Keratinocyte (primary cell): ENCODE data around the gene PDCD7. TPM values are rescaled to one million over a fixed set of nuclear protein-coding genes. Genes with fewer than 3 reads are reported as not detected.

Source experiments
- DNase-seq: peaks from one replicate; pipeline ENCODE4 v3.0.0-alpha.2; 2011; ENCODE audit warnings: low read depth, missing footprints, low spot score
- FAIRE-seq: peaks from 2 replicates; lab custom pipeline; 2011; peaks lifted over from hg19 to GRCh38; lab: Jason Lieb, UNC
- H2AFZ ChIP-seq: 2 replicates; pipeline ENCODE4 v1.6.0; 2012; ENCODE audit warnings: low read length, control low read depth, inconsistent platforms; ENCODE audit not compliant: control insufficient read depth
- H3K27ac ChIP-seq: 2 replicates; pipeline ENCODE4 v1.5.1; 2011; ENCODE audit warnings: low read length; ENCODE audit not compliant: control insufficient read depth, insufficient read depth
- H3K27me3 ChIP-seq: 3 replicates; pipeline ENCODE4 v1.6.0; 2011; ENCODE audit warnings: low read length; ENCODE audit not compliant: control insufficient read depth, insufficient read depth; ENCODE audit errors: extremely low read depth
- H3K36me3 ChIP-seq, 2 experiments: 2 replicates in 1 of 2; 3 replicates in 1 of 2; pipeline ENCODE4 v1.5.1; 2011; ENCODE audit warnings: low read length in 2 of 2, mild to moderate bottlenecking in 1 of 2; ENCODE audit not compliant: control insufficient read depth in 2 of 2, insufficient read depth in 2 of 2; ENCODE audit errors: extremely low read depth in 1 of 2
- H3K4me1 ChIP-seq: 3 replicates; pipeline ENCODE4 v1.5.1; 2011; ENCODE audit warnings: low read length; ENCODE audit not compliant: control insufficient read depth, insufficient read depth; ENCODE audit errors: extremely low read depth
- H3K4me2 ChIP-seq: 3 replicates; pipeline ENCODE4 v1.6.0; 2011; ENCODE audit warnings: low read depth, low read length; ENCODE audit not compliant: control insufficient read depth, insufficient read depth; ENCODE audit errors: extremely low read depth
- H3K4me3 ChIP-seq, 3 experiments: fragments of 200-600 bp in 1 of 3; sonication (generic) in 1 of 3; 2 replicates in 2 of 3; 3 replicates in 1 of 3; pipeline ENCODE4 v1.5.1; 2011 to 2016; ENCODE audit warnings: low read length in 3 of 3, mild to moderate bottlenecking in 3 of 3, control low read depth in 2 of 3, inconsistent platforms in 1 of 3, low read depth in 1 of 3, mixed read lengths in 1 of 3, mixed run types in 1 of 3, moderate library complexity in 1 of 3; ENCODE audit not compliant: control insufficient read depth in 2 of 3, insufficient read depth in 2 of 3; ENCODE audit errors: extremely low read depth in 1 of 3
- H3K79me2 ChIP-seq: 2 replicates; pipeline ENCODE4 v1.6.0; 2012; ENCODE audit warnings: low read length; ENCODE audit not compliant: control insufficient read depth, insufficient read depth
- H3K9ac ChIP-seq: 3 replicates; pipeline ENCODE4 v1.6.0; 2011; ENCODE audit warnings: low read length; ENCODE audit not compliant: control insufficient read depth, insufficient read depth; ENCODE audit errors: extremely low read depth
- H3K9me1 ChIP-seq: 3 replicates; pipeline ENCODE4 v1.6.0; 2011; ENCODE audit warnings: low read length; ENCODE audit not compliant: control insufficient read depth, insufficient read depth; ENCODE audit errors: extremely low read depth
- H3K9me3 ChIP-seq: 2 replicates; pipeline ENCODE4 v1.5.1; 2012; ENCODE audit warnings: low read depth, low read length; ENCODE audit not compliant: control insufficient read depth
- H4K20me1 ChIP-seq: 3 replicates; pipeline ENCODE4 v1.6.0; 2011; ENCODE audit warnings: low read length; ENCODE audit not compliant: control insufficient read depth, insufficient read depth; ENCODE audit errors: extremely low read depth
- EZH2 ChIP-seq: IDR thresholded peaks from one replicate; pipeline ENCODE4 v1.6.1; 2012; ENCODE audit warnings: inconsistent platforms, mild to moderate bottlenecking, low read length, moderate library complexity
- dilution Hi-C: fragments of 300-500 bp; cut with MboI; formaldehyde crosslinking; loops from one replicate; pipeline ENCODE4 v1.7.0; 2020; ENCODE audit warnings: low sequenced_read_pairs; ENCODE audit not compliant: extremely low pct_ligation_motif_present
- polyA plus RNA-seq, 5 experiments: library from polyadenylated mRNA; depleted of rRNA in 3 of 5; stranded (reverse) in 3 of 5; stranded (forward) in 1 of 5; unstranded in 1 of 5; fragments of >200 nt; gene quantifications; 1 replicate in 1 of 5; 2 replicates in 3 of 5; 3 replicates in 1 of 5; pipeline versions ENCODE4 v1.2.1 to v1.2.3, GENCODE V29; 2011 to 2012; ENCODE audit warnings: missing spikeins in 2 of 5, low read depth in 1 of 5, low replicate concordance in 1 of 5
- TF ChIP-seq, protein P1 (sequence below), 3 experiments: IDR thresholded peaks in 1 of 3; conservative IDR thresholded peaks in 1 of 3; optimal IDR thresholded peaks in 1 of 3; 2 replicates in 2 of 3; 3 replicates in 1 of 3; pipeline versions ENCODE3 to v1.5.1; 2011; ENCODE audit warnings: low read length in 3 of 3, mild to moderate bottlenecking in 3 of 3, moderate library complexity in 2 of 3, control low read depth in 1 of 3, inconsistent platforms in 1 of 3; ENCODE audit not compliant: insufficient read depth in 2 of 3; ENCODE audit errors: extremely low read depth in 1 of 3

PDCD7 gene
- polyA plus RNA-seq, 1 donor (not counting 4 experiments of a cell fraction or from before 2014, with no cell fraction given) = 17.2 TPM

DNA sequence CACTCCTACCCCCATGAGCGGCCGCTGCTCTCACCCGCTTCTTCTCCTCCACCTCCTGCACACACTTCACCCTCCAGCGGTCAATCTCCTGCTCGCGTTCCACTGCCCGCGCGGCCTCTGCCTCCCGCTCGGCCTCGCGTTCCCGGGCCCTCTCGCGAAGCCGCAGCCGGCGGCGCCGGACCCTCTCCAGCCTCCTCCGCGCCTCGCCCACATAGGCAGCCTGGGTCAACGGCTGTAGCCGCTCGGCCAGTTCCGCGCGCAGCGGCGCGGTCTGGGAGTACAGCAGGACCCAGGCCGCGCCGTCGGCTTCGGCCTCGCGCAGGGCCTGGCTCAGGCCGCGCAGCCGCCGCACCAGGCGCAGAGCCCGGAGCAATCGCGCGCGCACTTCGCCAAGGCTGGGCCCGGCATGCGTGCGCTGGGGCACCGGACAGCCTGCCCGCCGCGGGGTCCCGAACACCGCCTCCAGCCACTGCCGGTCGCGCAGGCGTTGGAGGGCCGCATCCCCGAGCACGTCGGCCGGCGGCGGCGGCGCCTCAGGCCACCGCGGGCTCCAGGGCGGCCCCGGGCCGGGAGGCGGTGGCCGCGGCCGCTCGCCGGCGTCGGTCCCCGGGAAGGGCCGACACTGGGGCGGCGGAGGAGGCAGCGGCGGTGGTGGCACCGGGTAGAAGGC lies 595 bp downstream of the PDCD7 start:
- FAIRE-seq (no peak), DNase-seq (no peak)
- peaks cover 9% of the 10 kb centered on the region for H3K4me1 ChIP-seq
- peak overlapping the region; percentile 55 for H3K27ac ChIP-seq
- peak overlapping the region; percentile 52 for H2AFZ ChIP-seq
- dilution Hi-C loops = no loop called here
- TF ChIP-seq, protein P1, sequence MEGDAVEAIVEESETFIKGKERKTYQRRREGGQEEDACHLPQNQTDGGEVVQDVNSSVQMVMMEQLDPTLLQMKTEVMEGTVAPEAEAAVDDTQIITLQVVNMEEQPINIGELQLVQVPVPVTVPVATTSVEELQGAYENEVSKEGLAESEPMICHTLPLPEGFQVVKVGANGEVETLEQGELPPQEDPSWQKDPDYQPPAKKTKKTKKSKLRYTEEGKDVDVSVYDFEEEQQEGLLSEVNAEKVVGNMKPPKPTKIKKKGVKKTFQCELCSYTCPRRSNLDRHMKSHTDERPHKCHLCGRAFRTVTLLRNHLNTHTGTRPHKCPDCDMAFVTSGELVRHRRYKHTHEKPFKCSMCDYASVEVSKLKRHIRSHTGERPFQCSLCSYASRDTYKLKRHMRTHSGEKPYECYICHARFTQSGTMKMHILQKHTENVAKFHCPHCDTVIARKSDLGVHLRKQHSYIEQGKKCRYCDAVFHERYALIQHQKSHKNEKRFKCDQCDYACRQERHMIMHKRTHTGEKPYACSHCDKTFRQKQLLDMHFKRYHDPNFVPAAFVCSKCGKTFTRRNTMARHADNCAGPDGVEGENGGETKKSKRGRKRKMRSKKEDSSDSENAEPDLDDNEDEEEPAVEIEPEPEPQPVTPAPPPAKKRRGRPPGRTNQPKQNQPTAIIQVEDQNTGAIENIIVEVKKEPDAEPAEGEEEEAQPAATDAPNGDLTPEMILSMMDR (optimal IDR thresholded peaks at IDR 0.05 in 1 of 3, IDR thresholded peaks at IDR 0.05 in 1 of 3, conservative IDR thresholded peaks at IDR 0.05 in 1 of 3; ENCODE audit: extremely low read depth in 1 of 3, insufficient read depth in 2 of 3, low read length in 3 of 3) = no peak
- TF ChIP-seq EZH2 = no peak
- H4K20me1 ChIP-seq = no peaks in the 10 kb centered on the region
- H3K9ac ChIP-seq = peak overlapping the region; percentile 74
- no peaks in the 10 kb centered on the region for H3K9me3 ChIP-seq
- H3K36me3 ChIP-seq = peaks cover 19 to 24% of the 10 kb centered on the region in 2 experiments
- H3K27me3 ChIP-seq = no peaks in the 10 kb centered on the region
- H3K9me1 ChIP-seq = peaks cover 2% of the 10 kb centered on the region
- H3K79me2 ChIP-seq = peaks cover 25% of the 10 kb centered on the region
- H3K4me2 ChIP-seq = peak overlapping the region; percentile 96
- H3K4me3 ChIP-seq = peak overlapping the region; percentile 69 to 97 (median 74)

DNA sequence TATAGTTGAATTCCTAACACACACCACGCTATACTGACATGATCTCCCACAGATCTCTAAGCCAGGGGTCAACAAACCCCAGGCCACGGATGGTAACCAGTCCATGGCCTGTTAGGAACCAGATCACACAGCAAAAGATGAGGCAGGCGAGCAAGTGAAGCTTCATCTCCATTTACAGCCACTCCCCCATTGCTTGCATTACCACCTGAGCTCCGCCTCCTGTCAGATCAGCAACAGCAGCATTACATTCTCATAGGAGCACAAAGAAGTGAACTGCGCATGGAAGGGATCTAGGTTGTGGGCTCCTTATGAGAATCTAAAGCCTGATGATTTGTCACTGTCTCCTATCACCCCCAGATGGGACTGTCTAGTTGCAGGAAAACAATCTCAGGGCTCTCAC lies 2.7 kb downstream of the PDCD7 start:
- H3K27ac ChIP-seq = no peak overlapping the region
- peaks cover 9% of the 10 kb centered on the region for H3K4me1 ChIP-seq
- H4K20me1 ChIP-seq = no peaks in the 10 kb centered on the region
- H3K9me1 ChIP-seq = peaks cover 2% of the 10 kb centered on the region
- dilution Hi-C loops = no loop called here
- FAIRE-seq = no peak
- no peaks in the 10 kb centered on the region for H3K9me3 ChIP-seq
- no peak for DNase-seq
- H3K79me2 ChIP-seq = peaks cover 33% of the 10 kb centered on the region
- TF ChIP-seq, protein P1 (optimal IDR thresholded peaks at IDR 0.05 in 1 of 3, IDR thresholded peaks at IDR 0.05 in 1 of 3, conservative IDR thresholded peaks at IDR 0.05 in 1 of 3; ENCODE audit: extremely low read depth in 1 of 3, insufficient read depth in 2 of 3, low read length in 3 of 3) = no peak
- no peak for TF ChIP-seq EZH2
- H3K36me3 ChIP-seq = peaks cover 23 to 43% of the 10 kb centered on the region in 2 experiments
- no peak overlapping the region for H3K4me2 ChIP-seq
- H3K9ac ChIP-seq = no peak overlapping the region
- no peak overlapping the region for H3K4me3 ChIP-seq
- H3K27me3 ChIP-seq = no peaks in the 10 kb centered on the region
- no peak overlapping the region for H2AFZ ChIP-seq
